Peyer's patch (tissue), 4 donors: ENCODE measurements around the gene SEC14L5. TPM values are rescaled to one million over a fixed set of nuclear protein-coding genes. Genes with fewer than 3 reads are reported as not detected.

ENCODE experiments used
- DNase-seq, 3 donors: peaks; one replicate each; pipeline ENCODE4 v3.0.0-alpha.2; 2017 to 2019
- H3K27ac ChIP-seq, 4 donors: fragments of 200-600 bp; sonication (generic); one replicate each; pipeline ENCODE4 v1.5.1; 2016 to 2019
- H3K27me3 ChIP-seq, 2 donors: fragments of 200-600 bp; sonication (generic); one replicate each; pipeline ENCODE4 v1.5.1; 2019
- H3K36me3 ChIP-seq, 3 donors: fragments of 200-600 bp; sonication (generic); one replicate each; pipeline ENCODE4 v1.5.1; 2016 to 2019
- H3K4me1 ChIP-seq, 4 donors: fragments of 200-600 bp; sonication (generic); one replicate each; pipeline ENCODE4 v1.5.1; 2016 to 2019
- H3K4me3 ChIP-seq, 4 donors: fragments of 200-600 bp; sonication (generic); 1 replicate in 3 of 4; 2 replicates in 1 of 4; pipeline ENCODE4 v1.5.1; 2016 to 2019; ENCODE audit warnings: mild to moderate bottlenecking in 1 of 4
- H3K9me3 ChIP-seq, 4 donors: fragments of 200-600 bp; sonication (generic); one replicate each; pipeline ENCODE4 v1.5.1; 2016 to 2019; ENCODE audit warnings: mild to moderate bottlenecking in 1 of 4
- POLR2A ChIP-seq, 2 donors: fragments of 450-650 bp; IDR thresholded peaks; one replicate each; pipeline ENCODE4 v1.5.1; 2017; ENCODE audit warnings: antibody characterized with exemption in 2 of 2, mild to moderate bottlenecking in 2 of 2, moderate library complexity in 2 of 2
- total RNA-seq, 4 donors: library from RNA; depleted of rRNA; stranded (reverse); fragments of >200 nt; gene quantifications; one replicate each; pipeline ENCODE4 v1.1.0, GENCODE V29; 2016
- TF ChIP-seq, protein P1 (sequence below), 6 experiments: fragments of 450-650 bp in 4 of 6; fragments of 200-600 bp in 2 of 6; sonication (generic) in 1 of 6; IDR thresholded peaks; one replicate each; pipeline ENCODE4 v1.5.1; 2017 to 2019; ENCODE audit warnings: antibody characterized with exemption in 6 of 6, mild to moderate bottlenecking in 3 of 6, moderate library complexity in 1 of 6

The SEC14L5 gene
- total RNA-seq, 4 donors from 2014 or later: 0.13 to 2.0 (median 1.1) TPM

DNA sequence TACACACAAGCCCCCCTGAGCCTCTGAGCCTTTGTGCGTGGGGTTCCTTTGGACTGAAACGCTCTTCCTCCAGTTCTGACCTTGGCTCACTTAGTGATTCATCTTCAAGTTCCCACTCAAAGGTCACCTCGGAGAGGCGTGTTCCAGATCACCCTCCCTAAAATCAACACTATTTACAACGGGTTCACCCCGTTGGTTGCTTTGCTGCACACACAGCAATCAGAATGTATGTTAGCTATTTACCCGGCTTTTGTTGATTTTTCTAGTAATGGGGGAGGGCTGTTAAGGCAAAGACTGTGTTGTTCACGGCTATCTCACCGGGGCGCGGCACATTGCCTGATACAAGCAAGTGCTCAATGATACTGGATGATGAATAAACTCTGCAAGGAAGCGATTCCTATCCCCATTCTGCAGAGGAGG is 74.6 kb downstream of the SEC14L5 start:
- H3K27me3 ChIP-seq: no peaks in the 10 kb centered on the region
- peaks cover 0 to 18% (median 4%) of the 10 kb centered on the region in 4 donors for H3K4me1 ChIP-seq
- TF ChIP-seq, protein P1, sequence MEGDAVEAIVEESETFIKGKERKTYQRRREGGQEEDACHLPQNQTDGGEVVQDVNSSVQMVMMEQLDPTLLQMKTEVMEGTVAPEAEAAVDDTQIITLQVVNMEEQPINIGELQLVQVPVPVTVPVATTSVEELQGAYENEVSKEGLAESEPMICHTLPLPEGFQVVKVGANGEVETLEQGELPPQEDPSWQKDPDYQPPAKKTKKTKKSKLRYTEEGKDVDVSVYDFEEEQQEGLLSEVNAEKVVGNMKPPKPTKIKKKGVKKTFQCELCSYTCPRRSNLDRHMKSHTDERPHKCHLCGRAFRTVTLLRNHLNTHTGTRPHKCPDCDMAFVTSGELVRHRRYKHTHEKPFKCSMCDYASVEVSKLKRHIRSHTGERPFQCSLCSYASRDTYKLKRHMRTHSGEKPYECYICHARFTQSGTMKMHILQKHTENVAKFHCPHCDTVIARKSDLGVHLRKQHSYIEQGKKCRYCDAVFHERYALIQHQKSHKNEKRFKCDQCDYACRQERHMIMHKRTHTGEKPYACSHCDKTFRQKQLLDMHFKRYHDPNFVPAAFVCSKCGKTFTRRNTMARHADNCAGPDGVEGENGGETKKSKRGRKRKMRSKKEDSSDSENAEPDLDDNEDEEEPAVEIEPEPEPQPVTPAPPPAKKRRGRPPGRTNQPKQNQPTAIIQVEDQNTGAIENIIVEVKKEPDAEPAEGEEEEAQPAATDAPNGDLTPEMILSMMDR (IDR thresholded peaks at IDR 0.05): no peak
- TF ChIP-seq POLR2A (IDR thresholded peaks at IDR 0.05): peak in 1 of 2 donors; percentile 7
- H3K36me3 ChIP-seq: peaks cover 0 to 20% (median 0%) of the 10 kb centered on the region in 3 donors
- H3K9me3 ChIP-seq: no peaks in the 10 kb centered on the region
- peak overlapping the region in 3 of 4 donors; percentile 58 to 84 (median 79) for H3K27ac ChIP-seq
- peak overlapping the region; percentile 54 to 93 (median 86) for H3K4me3 ChIP-seq
- peak in 2 of 3 donors; percentile 64 to 65 for DNase-seq

DNA sequence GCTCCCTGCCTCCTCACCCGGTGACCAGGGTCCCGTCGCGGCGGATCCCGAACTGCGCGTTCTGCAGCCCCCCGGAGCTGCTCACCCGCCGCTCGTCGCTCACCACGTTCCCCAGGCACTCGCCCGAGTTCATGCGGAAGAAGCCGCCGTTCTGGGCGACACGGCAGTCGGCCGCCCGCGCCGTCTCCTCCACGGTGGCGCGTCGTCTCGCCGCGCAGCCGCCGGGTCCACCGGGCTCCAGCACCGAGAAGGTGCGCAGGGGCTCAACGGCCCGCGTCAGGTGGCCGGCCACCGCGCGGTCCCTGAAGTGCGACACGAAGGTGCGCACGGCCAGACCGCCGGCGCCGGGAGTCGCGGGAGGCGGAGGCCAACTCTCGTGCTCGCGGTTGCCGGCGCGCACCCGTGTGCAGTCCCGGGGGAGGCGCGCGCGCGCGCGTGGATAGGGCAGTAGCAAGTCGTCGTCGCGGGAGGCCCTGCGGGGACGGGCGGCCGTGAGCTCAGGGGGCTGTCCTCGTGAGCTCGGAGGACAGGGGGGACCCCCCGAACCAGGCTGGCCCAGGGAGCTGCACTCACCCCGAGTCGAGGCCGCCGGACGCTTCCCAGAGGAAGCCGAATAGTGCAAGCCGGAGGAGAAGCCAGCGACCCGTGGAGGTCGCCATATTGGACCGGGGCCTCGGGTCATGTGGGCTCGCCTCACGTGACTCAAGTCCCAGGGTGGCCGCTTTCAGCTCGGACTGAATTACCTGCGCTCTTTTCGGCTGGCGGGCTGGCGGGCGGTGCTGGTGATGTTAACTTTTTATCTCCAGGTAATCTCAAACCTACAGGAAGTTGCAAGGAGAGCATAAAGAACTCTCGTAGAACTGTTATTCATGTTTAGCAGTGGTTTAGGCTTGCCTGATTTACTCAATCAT is 75.4 kb downstream of the SEC14L5 start, which contains the start of gene NAGPA:
NAGPA (minus strand) TSS at position 680 of the 911 bp plus-strand sequence; CDS start at position 659, 21 bp downstream.
- TF ChIP-seq, protein P1 (IDR thresholded peaks at IDR 0.05): no peak
- TF ChIP-seq POLR2A (IDR thresholded peaks at IDR 0.05): peak; percentile 9 to 44
- Histone ChIP-seq H3K9me3 (no peaks in the 10 kb centered on the region), H3K4me3 (peak within 1 kb of the TSS; percentile 54 to 93 (median 86)), H3K27ac (peak within 1 kb of the TSS; percentile 51 to 84 (median 68)), H3K4me1 (peaks cover 0 to 18% (median 4%) of the 10 kb centered on the region in 4 donors), H3K27me3 (no peaks in the 10 kb centered on the region), H3K36me3 (peaks cover 0 to 13% (median 0%) of the 10 kb centered on the region in 3 donors)
- peak; percentile 91 to 97 (median 95) for DNase-seq

DNA sequence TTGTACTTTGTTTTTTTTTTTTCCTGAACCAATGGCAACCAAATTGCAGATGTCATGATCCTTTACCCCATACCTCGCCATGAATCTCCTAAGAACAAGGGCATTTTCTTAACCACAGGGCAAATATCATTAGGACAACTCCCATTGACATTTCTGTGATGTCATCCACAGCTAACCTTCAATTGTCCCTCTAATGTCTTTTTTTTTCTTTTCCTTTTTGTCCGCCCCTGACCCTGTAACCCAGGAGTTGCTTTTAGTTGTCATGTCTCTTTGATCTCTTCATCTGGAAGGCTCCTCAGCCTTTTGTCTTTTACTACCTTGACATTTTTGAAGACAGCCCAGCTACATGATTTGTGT is 76.0 kb downstream of the SEC14L5 start:
- Histone ChIP-seq H3K9me3 (no peaks in the 10 kb centered on the region), H3K27me3 (no peaks in the 10 kb centered on the region), H3K4me1 (peaks cover 0 to 18% (median 4%) of the 10 kb centered on the region in 4 donors), H3K27ac (peak overlapping the region; percentile 51 to 84 (median 68)), H3K4me3 (peak overlapping the region; percentile 54 to 93 (median 86)), H3K36me3 (peaks cover 0 to 7% (median 0%) of the 10 kb centered on the region in 3 donors)
- TF ChIP-seq, protein P1 (IDR thresholded peaks at IDR 0.05): no peak
- no peak for TF ChIP-seq POLR2A (IDR thresholded peaks at IDR 0.05)
- no peak for DNase-seq

DNA sequence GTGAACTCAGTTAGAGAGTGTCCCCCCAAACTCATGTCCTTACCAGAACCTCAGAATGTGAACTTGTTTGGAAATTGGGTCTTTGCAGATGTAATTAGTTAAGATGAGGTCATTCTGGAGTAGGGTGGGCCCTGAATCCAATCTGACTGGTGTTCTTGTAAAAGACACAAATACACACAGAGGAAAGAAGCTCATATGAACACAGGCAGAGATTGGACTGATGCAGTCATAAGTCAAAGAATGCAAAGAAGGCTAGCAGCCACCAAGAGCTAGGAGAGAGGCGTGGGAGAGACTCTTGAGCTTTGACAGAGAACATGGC is 77.7 kb downstream of the SEC14L5 start:
- Histone ChIP-seq H3K27ac (no peak overlapping the region), H3K4me1 (peaks cover 0 to 18% (median 4%) of the 10 kb centered on the region in 4 donors), H3K27me3 (no peaks in the 10 kb centered on the region), H3K4me3 (no peak overlapping the region), H3K36me3 (no peaks in the 10 kb centered on the region), H3K9me3 (no peaks in the 10 kb centered on the region)
- TF ChIP-seq POLR2A (IDR thresholded peaks at IDR 0.05): no peak
- TF ChIP-seq, protein P1 (IDR thresholded peaks at IDR 0.05): no peak
- DNase-seq: no peak

DNA sequence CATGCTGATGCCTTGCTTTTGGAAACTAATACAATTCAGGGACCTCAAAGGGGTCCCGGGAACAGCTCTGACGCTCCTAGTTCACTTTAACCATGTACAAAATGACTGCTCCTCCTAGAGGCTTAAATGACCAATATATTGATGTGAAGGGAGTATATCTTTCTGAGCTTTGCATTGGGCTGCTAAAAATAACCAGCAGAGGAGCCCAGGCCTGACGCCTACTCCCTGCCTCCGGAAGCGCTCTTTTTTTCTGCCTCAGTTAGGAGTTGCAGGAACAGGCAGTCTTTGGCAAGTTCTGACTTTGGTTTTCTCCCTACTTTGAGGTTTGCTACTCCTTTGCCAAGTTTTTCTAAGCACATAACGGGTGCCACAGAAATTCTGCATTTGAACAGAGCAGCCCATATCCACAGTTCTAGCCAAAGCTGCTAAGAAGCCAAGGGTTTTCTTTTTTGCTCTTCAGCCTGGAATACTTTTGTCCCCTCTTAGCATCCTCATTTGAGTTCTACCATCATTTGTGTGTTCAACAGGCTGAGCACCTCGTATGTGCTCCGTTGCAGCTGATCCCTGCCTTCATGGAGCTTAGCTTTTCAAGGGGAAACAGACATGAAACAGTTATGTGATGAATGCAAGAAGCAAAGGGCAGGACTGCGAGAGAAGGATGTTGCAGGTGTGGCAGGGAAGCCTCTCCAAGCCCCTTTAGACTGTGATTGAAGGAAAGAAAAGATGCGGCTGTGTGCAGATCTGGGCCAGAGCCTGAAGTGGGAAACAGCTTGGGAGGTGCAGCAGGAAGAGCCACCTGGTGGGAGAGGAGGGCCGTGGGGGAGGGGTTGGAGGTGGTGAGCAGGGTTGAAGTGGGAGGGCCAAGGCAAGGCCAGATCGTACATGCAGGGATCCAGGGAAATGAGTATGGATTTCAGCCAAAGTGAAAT is 78.4 kb downstream of the SEC14L5 start:
- Histone ChIP-seq H3K27me3 (no peaks in the 10 kb centered on the region), H3K36me3 (no peaks in the 10 kb centered on the region), H3K27ac (no peak overlapping the region), H3K9me3 (no peaks in the 10 kb centered on the region), H3K4me3 (no peak overlapping the region), H3K4me1 (peaks cover 0 to 18% (median 4%) of the 10 kb centered on the region in 4 donors)
- peak in 1 of 3 donors; percentile 23 for DNase-seq
- TF ChIP-seq, protein P1 (IDR thresholded peaks at IDR 0.05): no peak
- no peak for TF ChIP-seq POLR2A (IDR thresholded peaks at IDR 0.05)
